GM18499 (cell line): Measurements from ENCODE around the gene LRIT2.
A peak's percentile ranks its signal among the peaks of the same experiment; 100 is the strongest.
"Not testable (repeated sequence)": the region's sequence is repeated elsewhere in the genome, so short reads cannot be mapped to it uniquely, and the experiment has no call there.

ENCODE experiments used
- ATAC-seq: cut with Tn5 transposase; IDR thresholded peaks from one replicate; pipeline ENCODE4 v1.9.1; 2021; ENCODE audit warnings: moderate number of reproducible peaks; ENCODE audit not compliant: insufficient read depth, unreplicated experiment

LRIT2 gene

GRCh38 chr10:84191106-84191505 is 34.2 kb downstream of the LRIT2 start:
- ATAC-seq: no peak

- no peak for ATAC-seq
Observed at GRCh38 chr10:84190621-84191020, 34.7 kb downstream of the LRIT2 start.

- ATAC-seq: no peak
Observed at GRCh38 chr10:84188815-84189214, 36.5 kb downstream of the LRIT2 start.

- ATAC-seq: no peak
Observed at GRCh38 chr10:84185526-84186175, 39.7 kb downstream of the LRIT2 start.

GRCh38 chr10:84184517-84184916 is 40.8 kb downstream of the LRIT2 start:
- ATAC-seq: no peak

GRCh38 chr10:84181631-84182030 is 43.7 kb downstream of the LRIT2 start:
- ATAC-seq: no peak

- ATAC-seq: not testable (repeated sequence)
Observed at GRCh38 chr10:84180386-84180785, 45.0 kb downstream of the LRIT2 start.

GRCh38 chr10:84179059-84179710 is 46.2 kb downstream of the LRIT2 start:
- peak; percentile 96 for ATAC-seq

GRCh38 chr10:84178160-84178609 is 47.2 kb downstream of the LRIT2 start:
- ATAC-seq: no peak

GRCh38 chr10:84177541-84178141 is 47.7 kb downstream of the LRIT2 start:
- no peak for ATAC-seq

- ATAC-seq: no peak
Observed at GRCh38 chr10:84176836-84177474, 48.4 kb downstream of the LRIT2 start.

- ATAC-seq: no peak
Observed at GRCh38 chr10:84176351-84176750, 49.0 kb downstream of the LRIT2 start.

GRCh38 chr10:84175436-84175835 is 49.9 kb downstream of the LRIT2 start:
- ATAC-seq: no peak

GRCh38 chr10:84173501-84173929 is 51.8 kb downstream of the LRIT2 start, which contains the start of gene GPR15LG:
GPR15LG (plus strand) TSS chr10:84173801; CDS start chr10:84173852, 51 bp downstream.
- ATAC-seq: no peak

- peak; percentile 35 for ATAC-seq
Observed at GRCh38 chr10:84172467-84173356, 52.6 kb downstream of the LRIT2 start.

- peak; percentile 24 for ATAC-seq
Observed at GRCh38 chr10:84171700-84172466, 53.5 kb downstream of the LRIT2 start.

GRCh38 chr10:84171237-84171636 is 54.1 kb downstream of the LRIT2 start:
- ATAC-seq: not testable (repeated sequence)
